DMS153 treated with DMSO at 0.1 percent for 48 hours (cell line): ENCODE measurements around the gene GULP1.
"Not testable (repeated sequence)": the region's sequence is repeated elsewhere in the genome, so short reads cannot be mapped to it uniquely, and the experiment has no call there.

Experiments used
- DNase-seq: peaks from one replicate; lab custom pipeline; 2025; ENCODE audit not compliant: unreplicated experiment; lab: John Stamatoyannopoulos, UW

Gene GULP1

GRCh38 chr2:188596054-188596453 is 304.4 kb downstream of the GULP1 start:
- DNase-seq: no peak

- DNase-seq: no peak
Observed at GRCh38 chr2:188598551-188598950, 306.9 kb downstream of the GULP1 start.

- no peak for DNase-seq
Observed at GRCh38 chr2:188599140-188599539, 307.5 kb downstream of the GULP1 start.

- no peak for DNase-seq
Observed at GRCh38 chr2:188600536-188601210, 309.0 kb downstream of the GULP1 start.

GRCh38 chr2:188601391-188601790 is 309.7 kb downstream of the GULP1 start:
- no peak for DNase-seq

- DNase-seq: no peak
Observed at GRCh38 chr2:188601927-188602326, 310.3 kb downstream of the GULP1 start.

- no peak for DNase-seq
Observed at GRCh38 chr2:188604579-188604978, 312.9 kb downstream of the GULP1 start.

- not testable (repeated sequence) for DNase-seq
Observed at GRCh38 chr2:188605609-188606584, 314.2 kb downstream of the GULP1 start.

- DNase-seq: not testable (repeated sequence)
Observed at GRCh38 chr2:188606596-188606995, 314.9 kb downstream of the GULP1 start.

- no peak for DNase-seq
Observed at GRCh38 chr2:188607501-188607900, 315.8 kb downstream of the GULP1 start.

GRCh38 chr2:188609321-188610049 is 317.8 kb downstream of the GULP1 start:
- DNase-seq: no peak

- no peak for DNase-seq
Observed at GRCh38 chr2:188610050-188610444, 318.4 kb downstream of the GULP1 start.

- no peak for DNase-seq
Observed at GRCh38 chr2:188610827-188611226, 319.2 kb downstream of the GULP1 start.

GRCh38 chr2:188619146-188619545 is 327.5 kb downstream of the GULP1 start:
- no peak for DNase-seq

- no peak for DNase-seq
Observed at GRCh38 chr2:188620916-188621315, 329.2 kb downstream of the GULP1 start.

GRCh38 chr2:188622601-188623260 is 331.1 kb downstream of the GULP1 start:
- DNase-seq: no peak

- DNase-seq: peak; percentile 11
Observed at GRCh38 chr2:188623995-188624643, 332.4 kb downstream of the GULP1 start.

GRCh38 chr2:188627471-188627870 is 335.8 kb downstream of the GULP1 start:
- DNase-seq: no peak

GRCh38 chr2:188628989-188629752 is 337.5 kb downstream of the GULP1 start:
- DNase-seq: no peak
